IMR-90 (cell line): ENCODE data around the gene APLF. TPM values are rescaled to one million over a fixed set of nuclear protein-coding genes. Genes with fewer than 3 reads are reported as not detected.

Experiments
- ATAC-seq: fragments of 200-7000 bp; cut with Tn5 transposase; 2 replicates; pipeline ENCODE4 v1.9.1; 2020; ENCODE audit warnings: low read depth, mild to moderate bottlenecking, moderate library complexity
- BruUV-seq: library from RNA; stranded (reverse); fragments of 400-500 nt; replicated peaks from 2 replicates; lab custom pipeline; 2021; lab: Mats Ljungman, UMichigan
- CTCF ChIA-PET: fragments of 300-600 bp; formaldehyde crosslinking; extraction: SDS; loops from one replicate; lab custom pipeline; 2021; ENCODE audit warnings: antibody characterized with exemption; lab: Yijun Ruan, JAX
- POLR2A ChIA-PET: fragments of 300-600 bp; sonication (Branson Sonifier 250); formaldehyde crosslinking; loops from one replicate; lab custom pipeline; 2022; ENCODE audit warnings: antibody characterized with exemption; ENCODE audit not compliant: unreplicated experiment; lab: Charles Lee
- DNase-seq: peaks from one replicate; pipeline ENCODE4 v3.0.0; 2013
- H2AFZ ChIP-seq: replicated peaks from 2 replicates; pipeline ENCODE3; 2013; ENCODE audit warnings: low read length, mild to moderate bottlenecking; ENCODE audit not compliant: poor library complexity
- H2AK5ac ChIP-seq: 2 replicates; pipeline ENCODE4 v1.6.1; 2013; ENCODE audit warnings: low read depth, low read length, inconsistent platforms
- H2AK9ac ChIP-seq: replicated peaks from 2 replicates; pipeline ENCODE3; 2013; ENCODE audit warnings: mild to moderate bottlenecking, low read depth, low read length, moderate library complexity; ENCODE audit not compliant: poor library complexity
- H2BK120ac ChIP-seq: 2 replicates; pipeline ENCODE4 v1.6.1; 2013; ENCODE audit warnings: low read depth, low read length, inconsistent platforms
- H2BK15ac ChIP-seq: 3 replicates; pipeline ENCODE4 v1.6.1; 2013; ENCODE audit warnings: low read depth, low read length, inconsistent platforms
- H2BK20ac ChIP-seq: 2 replicates; pipeline ENCODE4 v1.6.1; 2013; ENCODE audit warnings: low read depth, mild to moderate bottlenecking, inconsistent platforms, low read length, moderate library complexity
- H2BK5ac ChIP-seq: 2 replicates; pipeline ENCODE4 v1.6.1; 2013; ENCODE audit warnings: mild to moderate bottlenecking, low read depth, low read length, inconsistent platforms; ENCODE audit not compliant: poor library complexity, severe bottlenecking
- H3K14ac ChIP-seq: replicated peaks from 2 replicates; pipeline ENCODE4 v1.6.1; 2013; ENCODE audit warnings: low read depth, low read length, inconsistent platforms
- H3K18ac ChIP-seq: 2 replicates; pipeline ENCODE4 v1.6.1; 2013; ENCODE audit warnings: low read depth, low read length, control low read depth
- H3K23ac ChIP-seq: 2 replicates; pipeline ENCODE4 v1.6.1; 2013; ENCODE audit warnings: low read depth, low read length, inconsistent platforms
- H3K27ac ChIP-seq: 2 replicates; pipeline ENCODE4 v1.5.1; 2013; ENCODE audit warnings: mild to moderate bottlenecking, control low read depth, low read length; ENCODE audit not compliant: insufficient read depth
- H3K27me3 ChIP-seq: 2 replicates; pipeline ENCODE4 v1.6.1; 2013; ENCODE audit warnings: low read length; ENCODE audit not compliant: control insufficient read depth, insufficient read depth
- H3K36me3 ChIP-seq: 2 replicates; pipeline ENCODE4 v1.6.1; 2013; ENCODE audit warnings: low read length, mixed read lengths; ENCODE audit not compliant: control insufficient read depth, insufficient read depth
- H3K4ac ChIP-seq: 2 replicates; pipeline ENCODE4 v1.6.1; 2013; ENCODE audit warnings: low read depth, low read length, inconsistent platforms
- H3K4me1 ChIP-seq: 2 replicates; pipeline ENCODE4 v1.6.1; 2013; ENCODE audit warnings: low read length, mixed read lengths; ENCODE audit not compliant: control insufficient read depth, insufficient read depth
- H3K4me2 ChIP-seq: 2 replicates; pipeline ENCODE4 v1.6.1; 2013; ENCODE audit warnings: low read depth, mild to moderate bottlenecking, control low read depth, low read length, moderate library complexity
- H3K4me3 ChIP-seq: 2 replicates; pipeline ENCODE4 v1.5.1; 2013; ENCODE audit warnings: low read depth, mild to moderate bottlenecking, control low read depth, low read length, moderate library complexity; ENCODE audit not compliant: insufficient read depth
- H3K56ac ChIP-seq: 2 replicates; pipeline ENCODE4 v1.6.1; 2013; ENCODE audit warnings: low read length, inconsistent platforms; ENCODE audit not compliant: insufficient read depth; ENCODE audit errors: extremely low read depth
- H3K79me1 ChIP-seq, 2 experiments: 2 replicates each; pipeline ENCODE4 v1.6.1; 2013; ENCODE audit warnings: low read length in 2 of 2, inconsistent platforms in 1 of 2, low read depth in 1 of 2
- H3K9ac ChIP-seq: 2 replicates; pipeline ENCODE4 v1.6.1; 2013; ENCODE audit warnings: low read depth, low read length, control low read depth
- H3K9me1 ChIP-seq: 2 replicates; pipeline ENCODE4 v1.6.1; 2013; ENCODE audit warnings: low read length, inconsistent platforms; ENCODE audit not compliant: insufficient read depth
- H3K9me3 ChIP-seq: 2 replicates; pipeline ENCODE4 v1.6.1; 2013; ENCODE audit warnings: low read length; ENCODE audit not compliant: control insufficient read depth, insufficient read depth
- H4K20me1 ChIP-seq: 2 replicates; pipeline ENCODE4 v1.6.1; 2013; ENCODE audit warnings: low read length, inconsistent platforms; ENCODE audit not compliant: insufficient read depth
- H4K5ac ChIP-seq: 2 replicates; pipeline ENCODE4 v1.6.1; 2013; ENCODE audit warnings: mild to moderate bottlenecking, low read depth, low read length, control low read depth
- H4K8ac ChIP-seq, 2 experiments: 2 replicates each; pipeline ENCODE4 v1.6.1; 2013; ENCODE audit warnings: low read depth in 2 of 2, low read length in 2 of 2, control low read depth in 1 of 2, inconsistent platforms in 1 of 2
- H4K91ac ChIP-seq: 2 replicates; pipeline ENCODE4 v1.6.1; 2013; ENCODE audit warnings: low read depth, low read length, inconsistent platforms; ENCODE audit not compliant: insufficient read depth
- BHLHE40 ChIP-seq: fragments of 150-350 bp; IDR thresholded peaks from 2 replicates; pipeline ENCODE4 v1.6.1; 2016; ENCODE audit warnings: mild to moderate bottlenecking, low read depth, low read length
- CEBPB ChIP-seq: IDR thresholded peaks from 2 replicates; pipeline ENCODE4 v1.6.1; 2012; ENCODE audit warnings: low read depth, low read length, improper control_type of control experiment
- CHD1 ChIP-seq: IDR thresholded peaks from 2 replicates; pipeline ENCODE4 v1.6.1; 2012; ENCODE audit warnings: low read depth, low read length, improper control_type of control experiment
- FOS ChIP-seq: fragments of 150-350 bp; IDR thresholded peaks from 2 replicates; pipeline ENCODE4 v1.6.1; 2016; ENCODE audit warnings: low read depth, low read length
- MAZ ChIP-seq: IDR thresholded peaks from 2 replicates; pipeline ENCODE4 v1.6.1; 2012; ENCODE audit warnings: low read depth, mild to moderate bottlenecking, low read length, improper control_type of control experiment, moderate library complexity, borderline replicate concordance
- MXI1 ChIP-seq: IDR thresholded peaks from 2 replicates; pipeline ENCODE4 v1.6.1; 2012; ENCODE audit warnings: low read depth, mild to moderate bottlenecking, low read length, moderate library complexity, borderline replicate concordance
- NFE2L2 ChIP-seq: fragments of 150-350 bp; IDR thresholded peaks from 2 replicates; pipeline ENCODE4 v1.6.1; 2016; ENCODE audit warnings: low read depth, mild to moderate bottlenecking, low read length
- RAD21 ChIP-seq: IDR thresholded peaks from 2 replicates; pipeline ENCODE4 v1.6.1; 2012; ENCODE audit warnings: low read length, improper control_type of control experiment
- RFX5 ChIP-seq: IDR thresholded peaks from 2 replicates; pipeline ENCODE4 v1.8.0; 2012; ENCODE audit warnings: low read depth, mild to moderate bottlenecking, low read length, moderate library complexity
- WGBS, 2 experiments: methylation state at CpG; one replicate each; pipeline versions ENCODE4 v1.1.5 to v1.1.7; 2013; ENCODE audit warnings: missing lambda C conversion rate in 2 of 2; ENCODE audit not compliant: insufficient read length in 1 of 2; ENCODE audit errors: extremely low coverage in 2 of 2; 5-methylcytosine and 5-hydroxymethylcytosine counted together
- dilution Hi-C: fragments of 300-500 bp; cut with HindIII; formaldehyde crosslinking; loops from one replicate; pipeline ENCODE4 v1.14.3; 2018; ENCODE audit warnings: low sequenced_read_pairs; ENCODE audit not compliant: unreplicated experiment
- in situ Hi-C: fragments of 300-500 bp; cut with MboI; formaldehyde crosslinking; loops from 3 replicates; pipeline ENCODE4 v1.14.3; 2019; ENCODE audit warnings: low sequenced_read_pairs, inconsistent platforms, mixed read lengths
- intact Hi-C: fragments of 100-400 bp; cut with micrococcal nuclease; formaldehyde crosslinking; loops from 2 replicates; pipeline ENCODE4 v1.10.0; 2022
- polyA plus RNA-seq, 3 experiments: library from polyadenylated mRNA; depleted of rRNA; stranded (reverse); fragments of >200 nt; gene quantifications; 2 replicates each; pipeline ENCODE4 v1.2.3, GENCODE V29; 2012; ENCODE audit warnings: low replicate concordance in 1 of 3
- total RNA-seq: library from RNA; depleted of rRNA; stranded (reverse); fragments of >200 nt; gene quantifications from 2 replicates; pipeline ENCODE4 v1.2.3, GENCODE V29; 2012
- TF ChIP-seq, protein P1 (sequence below): fragments of 150-350 bp; IDR thresholded peaks from 2 replicates; pipeline ENCODE4 v1.6.1; 2017; ENCODE audit warnings: mild to moderate bottlenecking, antibody characterized with exemption, low read length, low read depth
- TF ChIP-seq, protein P2 (sequence below): conservative IDR thresholded peaks from 2 replicates; pipeline ENCODE4 v1.5.1; 2012; ENCODE audit warnings: mild to moderate bottlenecking, low read depth, low read length, improper control_type of control experiment

The APLF gene
- total and polyA plus RNA-seq, 2 of the 4 experiments (the other 2 are of a cell fraction) = 1.5 to 2.3 TPM

DNA sequence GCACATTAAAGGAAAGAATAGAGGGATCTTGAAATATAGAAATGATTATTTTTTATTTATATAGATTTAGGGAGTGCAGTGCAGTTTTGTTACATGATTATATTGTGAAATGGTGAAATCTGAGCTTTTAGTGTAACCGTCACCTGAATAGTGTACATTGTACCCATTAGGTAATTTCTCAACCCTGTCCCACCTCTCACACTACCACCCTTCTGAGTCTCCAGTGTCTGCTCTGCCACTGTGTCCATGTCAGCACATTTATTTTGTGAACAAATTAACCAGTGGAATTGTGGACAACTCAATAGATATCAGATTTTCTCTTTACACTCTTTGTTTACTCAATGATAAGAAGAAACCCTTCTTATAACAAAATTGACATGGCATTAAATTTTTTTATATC lies 24.2 kb downstream of the APLF start:
- no peak for DNase-seq
- H3K14ac ChIP-seq = no peak overlapping the region
- no peaks in the 10 kb centered on the region for H3K27me3 ChIP-seq
- H3K4me3 ChIP-seq = no peak overlapping the region
- H4K5ac ChIP-seq = no peak overlapping the region
- H3K18ac ChIP-seq = no peak overlapping the region
- no peaks in the 10 kb centered on the region for H3K9me1 ChIP-seq
- H3K9me3 ChIP-seq = peaks cover 2% of the 10 kb centered on the region; the same call in 1 of the 2 replicates
- no peak overlapping the region for H2BK120ac ChIP-seq
- H2BK5ac ChIP-seq = no peak overlapping the region
- H3K23ac ChIP-seq = no peak overlapping the region
- H2AK5ac ChIP-seq = no peak overlapping the region
- no peak for ATAC-seq
- dilution Hi-C loops = no loop called here
- no peaks in the 10 kb centered on the region for H3K36me3 ChIP-seq
- no CpG with 5 or more reads among the region's 1 CpG for WGBS, 2 experiments
- H3K4ac ChIP-seq = no peak overlapping the region
- no peak overlapping the region for H3K9ac ChIP-seq
- in situ Hi-C loops = loop anchor here (25.0 kb wide), 1 partner anchor 96 kb away; no protein-coding TSS in a partner anchor
- no peak overlapping the region for H4K8ac ChIP-seq
- no peak overlapping the region for H2BK20ac ChIP-seq
- H2AFZ ChIP-seq = no peak overlapping the region
- no peak overlapping the region for H2BK15ac ChIP-seq
- no TSS peak for BruUV-seq
- H3K56ac ChIP-seq = no peak overlapping the region
- H3K79me1 ChIP-seq = no peaks in the 10 kb centered on the region
- H2AK9ac ChIP-seq = no peak overlapping the region
- ChIA-PET CTCF (no interaction called here), POLR2A (no interaction called here)
- intact Hi-C loops = no loop called here
- TF ChIP-seq FOS = no peak
- no peak for TF ChIP-seq CEBPB
- TF ChIP-seq BHLHE40 = no peak
- TF ChIP-seq MAZ = no peak
- TF ChIP-seq, protein P1, sequence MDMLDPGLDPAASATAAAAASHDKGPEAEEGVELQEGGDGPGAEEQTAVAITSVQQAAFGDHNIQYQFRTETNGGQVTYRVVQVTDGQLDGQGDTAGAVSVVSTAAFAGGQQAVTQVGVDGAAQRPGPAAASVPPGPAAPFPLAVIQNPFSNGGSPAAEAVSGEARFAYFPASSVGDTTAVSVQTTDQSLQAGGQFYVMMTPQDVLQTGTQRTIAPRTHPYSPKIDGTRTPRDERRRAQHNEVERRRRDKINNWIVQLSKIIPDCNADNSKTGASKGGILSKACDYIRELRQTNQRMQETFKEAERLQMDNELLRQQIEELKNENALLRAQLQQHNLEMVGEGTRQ = no peak
- TF ChIP-seq MXI1 = no peak
- no peak for TF ChIP-seq NFE2L2
- TF ChIP-seq RFX5 = no peak
- no peak for TF ChIP-seq CHD1
- no peak for TF ChIP-seq RAD21
- TF ChIP-seq, protein P2, sequence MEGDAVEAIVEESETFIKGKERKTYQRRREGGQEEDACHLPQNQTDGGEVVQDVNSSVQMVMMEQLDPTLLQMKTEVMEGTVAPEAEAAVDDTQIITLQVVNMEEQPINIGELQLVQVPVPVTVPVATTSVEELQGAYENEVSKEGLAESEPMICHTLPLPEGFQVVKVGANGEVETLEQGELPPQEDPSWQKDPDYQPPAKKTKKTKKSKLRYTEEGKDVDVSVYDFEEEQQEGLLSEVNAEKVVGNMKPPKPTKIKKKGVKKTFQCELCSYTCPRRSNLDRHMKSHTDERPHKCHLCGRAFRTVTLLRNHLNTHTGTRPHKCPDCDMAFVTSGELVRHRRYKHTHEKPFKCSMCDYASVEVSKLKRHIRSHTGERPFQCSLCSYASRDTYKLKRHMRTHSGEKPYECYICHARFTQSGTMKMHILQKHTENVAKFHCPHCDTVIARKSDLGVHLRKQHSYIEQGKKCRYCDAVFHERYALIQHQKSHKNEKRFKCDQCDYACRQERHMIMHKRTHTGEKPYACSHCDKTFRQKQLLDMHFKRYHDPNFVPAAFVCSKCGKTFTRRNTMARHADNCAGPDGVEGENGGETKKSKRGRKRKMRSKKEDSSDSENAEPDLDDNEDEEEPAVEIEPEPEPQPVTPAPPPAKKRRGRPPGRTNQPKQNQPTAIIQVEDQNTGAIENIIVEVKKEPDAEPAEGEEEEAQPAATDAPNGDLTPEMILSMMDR = no peak
- no peak overlapping the region for H3K27ac ChIP-seq
- no peaks in the 10 kb centered on the region for H4K20me1 ChIP-seq
- no peak overlapping the region for H3K4me2 ChIP-seq
- H3K4me1 ChIP-seq = 0 out of 2 replicates have a peak, but pooled peaks cover 2% of the 10 kb centered on the region
- no peak overlapping the region for H4K91ac ChIP-seq
